ENCODE measurements around the gene PDCD1LG2. TPM values are rescaled to one million over a fixed set of nuclear protein-coding genes. Genes with fewer than 3 reads are reported as not detected.

Gene PDCD1LG2
- total RNA-seq, 1 donor from 2014 or later, result 1.7 TPM

DNA sequence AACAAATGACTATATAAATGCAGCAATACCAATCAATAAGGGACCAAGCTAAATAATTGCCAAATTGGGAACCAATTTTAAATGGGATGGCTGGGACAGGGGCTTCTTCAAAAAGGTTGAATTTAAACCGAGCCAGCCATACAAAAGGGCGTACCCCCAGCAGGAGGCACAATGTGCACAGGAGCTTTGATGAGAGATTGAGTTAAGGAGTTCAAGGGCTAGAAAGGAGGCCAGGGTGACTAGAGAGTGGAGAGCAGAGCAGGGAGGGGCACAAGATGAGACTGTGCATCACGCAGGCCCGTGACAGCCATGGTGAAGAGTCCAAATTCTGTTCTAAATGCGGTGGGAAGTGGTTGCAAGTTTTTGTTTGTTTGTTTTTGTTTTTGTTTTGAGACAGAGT, 23.3 kb upstream of the PDCD1LG2 start:
- Mint-ChIP-seq H3K36me3 (ENCODE audit: unreplicated experiment) (no peaks in the 10 kb centered on the region), H3K4me3 (ENCODE audit: unreplicated experiment) (no peak overlapping the region), H3K4me1 (ENCODE audit: unreplicated experiment) (no peaks in the 10 kb centered on the region), H3K9me3 (ENCODE audit: unreplicated experiment) (peaks cover 5% of the 10 kb centered on the region), H3K27ac (ENCODE audit: unreplicated experiment) (no peak overlapping the region), H3K27me3 (ENCODE audit: unreplicated experiment) (no peaks in the 10 kb centered on the region)
- TF ChIP-seq, protein P1, sequence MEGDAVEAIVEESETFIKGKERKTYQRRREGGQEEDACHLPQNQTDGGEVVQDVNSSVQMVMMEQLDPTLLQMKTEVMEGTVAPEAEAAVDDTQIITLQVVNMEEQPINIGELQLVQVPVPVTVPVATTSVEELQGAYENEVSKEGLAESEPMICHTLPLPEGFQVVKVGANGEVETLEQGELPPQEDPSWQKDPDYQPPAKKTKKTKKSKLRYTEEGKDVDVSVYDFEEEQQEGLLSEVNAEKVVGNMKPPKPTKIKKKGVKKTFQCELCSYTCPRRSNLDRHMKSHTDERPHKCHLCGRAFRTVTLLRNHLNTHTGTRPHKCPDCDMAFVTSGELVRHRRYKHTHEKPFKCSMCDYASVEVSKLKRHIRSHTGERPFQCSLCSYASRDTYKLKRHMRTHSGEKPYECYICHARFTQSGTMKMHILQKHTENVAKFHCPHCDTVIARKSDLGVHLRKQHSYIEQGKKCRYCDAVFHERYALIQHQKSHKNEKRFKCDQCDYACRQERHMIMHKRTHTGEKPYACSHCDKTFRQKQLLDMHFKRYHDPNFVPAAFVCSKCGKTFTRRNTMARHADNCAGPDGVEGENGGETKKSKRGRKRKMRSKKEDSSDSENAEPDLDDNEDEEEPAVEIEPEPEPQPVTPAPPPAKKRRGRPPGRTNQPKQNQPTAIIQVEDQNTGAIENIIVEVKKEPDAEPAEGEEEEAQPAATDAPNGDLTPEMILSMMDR (IDR thresholded peaks at IDR 0.05), result no peak
- DNase-seq (ENCODE audit: extremely low spot score, unreplicated experiment), result no peak

DNA sequence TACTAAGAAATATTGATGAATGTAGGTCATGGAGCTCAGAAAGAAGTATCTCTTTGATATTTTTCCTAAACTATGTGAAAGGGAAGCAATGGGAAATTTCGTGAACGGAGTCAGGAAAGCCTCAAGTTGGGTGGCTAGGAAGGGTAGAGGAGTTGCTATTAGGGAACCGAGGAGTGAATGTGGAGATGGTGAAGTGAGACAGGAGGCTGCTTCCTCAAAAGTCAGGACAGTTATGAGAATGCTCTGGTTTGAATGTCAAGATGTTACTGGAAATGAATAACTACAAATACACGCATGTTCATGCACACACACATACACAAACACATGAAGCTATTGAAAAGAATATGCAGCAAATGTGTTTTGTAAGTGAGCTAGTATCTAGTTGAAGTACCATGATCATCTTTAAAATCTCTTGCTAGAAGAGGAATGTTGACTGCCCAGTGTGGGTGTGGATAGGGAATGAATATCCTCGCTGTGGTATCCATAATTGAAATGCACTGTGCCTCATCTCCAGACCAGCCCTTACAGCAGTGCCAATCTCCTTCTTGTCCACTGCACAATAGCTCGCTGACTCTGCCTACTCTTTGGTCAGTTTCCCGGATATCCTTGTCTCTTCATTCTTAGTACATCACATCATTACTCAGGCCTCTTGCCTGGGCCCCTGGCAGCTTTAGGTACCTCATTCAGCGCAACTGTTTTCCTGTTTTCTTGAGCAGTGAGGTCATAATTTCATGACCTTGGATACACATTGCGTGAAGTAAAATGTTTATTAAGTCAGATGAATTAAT, 21.9 kb upstream of the PDCD1LG2 start:
- Mint-ChIP-seq H3K36me3 (ENCODE audit: unreplicated experiment) (no peaks in the 10 kb centered on the region), H3K4me3 (ENCODE audit: unreplicated experiment) (no peak overlapping the region), H3K4me1 (ENCODE audit: unreplicated experiment) (peaks cover 1% of the 10 kb centered on the region), H3K27ac (ENCODE audit: unreplicated experiment) (no peak overlapping the region), H3K27me3 (ENCODE audit: unreplicated experiment) (no peaks in the 10 kb centered on the region), H3K9me3 (ENCODE audit: unreplicated experiment) (peaks cover 5% of the 10 kb centered on the region)
- no peak for DNase-seq (ENCODE audit: extremely low spot score, unreplicated experiment)
- TF ChIP-seq, protein P1 (IDR thresholded peaks at IDR 0.05), result no peak

DNA sequence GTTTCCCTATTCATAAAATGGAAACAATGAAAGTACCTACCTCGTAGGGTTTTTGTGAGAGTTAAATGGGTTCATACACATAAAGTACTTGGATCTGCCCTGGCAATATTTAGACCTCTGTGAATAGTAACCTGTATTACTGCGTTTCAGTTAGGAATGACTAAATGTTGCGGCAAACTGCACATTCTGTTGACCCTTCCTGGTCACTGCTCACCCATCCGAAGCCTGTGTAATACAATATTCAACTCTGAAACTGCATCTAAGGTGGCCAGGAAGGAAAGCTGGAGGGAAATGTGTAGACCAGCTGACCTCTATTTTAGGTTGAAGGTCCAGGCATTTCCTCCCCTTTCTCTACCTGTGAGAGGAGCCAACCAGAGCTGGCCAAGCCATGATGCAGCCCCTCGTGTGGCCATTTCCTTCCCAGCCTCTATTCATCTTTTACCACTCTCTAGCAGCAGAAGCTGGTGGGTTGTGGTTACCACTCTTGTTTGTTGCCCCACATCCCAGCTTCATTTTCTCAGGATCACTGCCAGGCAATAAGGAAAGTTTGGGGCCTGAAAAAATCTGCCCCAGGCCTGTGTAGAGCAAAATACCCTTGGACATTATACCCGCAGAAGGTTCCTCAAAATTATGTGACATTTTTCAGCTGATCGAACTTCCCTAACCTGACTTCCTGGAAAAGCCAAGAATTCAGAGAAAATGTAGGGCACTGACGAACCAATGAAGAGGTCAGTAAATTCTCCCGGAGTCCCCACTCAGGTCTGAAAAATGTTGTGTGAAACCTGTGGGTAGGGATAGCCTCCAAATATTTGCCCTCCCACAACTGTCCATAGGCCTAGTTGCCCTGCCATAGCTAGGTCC, 20.5 kb upstream of the PDCD1LG2 start:
- TF ChIP-seq, protein P1 (IDR thresholded peaks at IDR 0.05), result no peak
- no peak for DNase-seq (ENCODE audit: extremely low spot score, unreplicated experiment)
- Mint-ChIP-seq H3K4me1 (ENCODE audit: unreplicated experiment) (peaks cover 8% of the 10 kb centered on the region), H3K36me3 (ENCODE audit: unreplicated experiment) (no peaks in the 10 kb centered on the region), H3K4me3 (ENCODE audit: unreplicated experiment) (no peak overlapping the region), H3K27ac (ENCODE audit: unreplicated experiment) (no peak overlapping the region), H3K27me3 (ENCODE audit: unreplicated experiment) (no peaks in the 10 kb centered on the region), H3K9me3 (ENCODE audit: unreplicated experiment) (peaks cover 5% of the 10 kb centered on the region)

DNA sequence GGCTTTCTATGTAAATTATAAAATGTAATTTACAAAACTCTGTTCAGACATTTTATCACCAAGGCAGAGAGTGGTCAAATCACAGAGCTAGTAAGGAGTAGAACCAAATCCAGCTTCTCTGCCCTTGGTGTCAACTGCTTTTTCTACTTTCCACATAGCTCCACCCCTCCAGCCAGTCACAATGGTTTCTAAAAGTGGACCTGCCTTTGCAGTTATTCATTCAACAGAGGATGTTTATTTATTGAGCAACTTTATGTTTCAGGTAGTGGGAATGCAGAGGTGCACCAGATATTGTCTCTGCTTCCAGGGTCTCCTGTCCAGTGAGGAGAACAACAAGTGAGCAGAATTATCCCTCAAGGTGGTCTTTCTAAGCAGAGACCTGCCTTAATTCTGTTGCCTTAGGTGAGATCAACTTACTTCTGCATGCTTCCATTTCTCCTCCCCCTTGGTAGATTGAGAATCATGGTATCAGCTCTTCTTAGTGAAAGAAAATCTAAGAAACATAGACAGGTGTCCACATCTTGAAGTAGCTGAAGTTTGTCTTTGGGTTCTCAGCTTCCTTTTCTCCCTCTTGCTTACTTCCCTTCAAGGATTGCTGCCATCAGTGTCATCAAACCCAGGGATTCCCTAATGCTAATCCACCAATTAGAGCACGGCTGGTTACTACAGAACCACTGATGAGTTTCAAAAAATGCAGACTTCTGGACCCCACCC, 17.2 kb upstream of the PDCD1LG2 start:
- Mint-ChIP-seq H3K27ac (ENCODE audit: unreplicated experiment) (no peak overlapping the region), H3K4me3 (ENCODE audit: unreplicated experiment) (no peak overlapping the region)

More for the DNA sequence above, 17.2 kb upstream of the PDCD1LG2 start:
- DNase-seq (ENCODE audit: extremely low spot score, unreplicated experiment), result no peak
- H3K27me3 Mint-ChIP-seq (ENCODE audit: unreplicated experiment), result no peaks in the 10 kb centered on the region
- H3K4me1 Mint-ChIP-seq (ENCODE audit: unreplicated experiment), result peaks cover 8% of the 10 kb centered on the region
- TF ChIP-seq, protein P1 (IDR thresholded peaks at IDR 0.05), result no peak
- H3K9me3 Mint-ChIP-seq (ENCODE audit: unreplicated experiment), result no peaks in the 10 kb centered on the region
- no peaks in the 10 kb centered on the region for H3K36me3 Mint-ChIP-seq (ENCODE audit: unreplicated experiment)
